ENCODE data around the gene KCNQ1OT1.

KCNQ1OT1 gene

DNA sequence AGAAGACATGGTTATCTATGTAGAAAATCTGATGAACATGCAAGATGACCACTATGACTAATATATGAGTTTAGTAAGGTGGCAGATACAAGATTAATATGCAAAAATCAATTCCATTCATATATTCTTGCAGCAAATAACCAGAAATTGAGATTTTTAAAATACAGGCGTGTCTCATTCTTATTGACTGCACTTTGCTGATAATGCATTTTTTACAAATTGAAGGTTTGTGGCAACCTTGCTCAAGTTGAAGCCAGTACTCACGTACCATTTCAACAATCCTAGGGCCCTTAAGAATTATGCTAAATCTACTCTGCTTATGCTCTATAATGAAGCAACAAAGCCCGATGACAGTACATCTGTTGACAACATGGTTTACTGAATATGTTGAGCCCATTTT, 104.6 kb downstream of the KCNQ1OT1 start:
- no peaks in the 10 kb centered on the region for H3K36me3 ChIP-seq (replicated peaks in 1 of 2; ENCODE audit: control insufficient read depth in 2 of 2, insufficient read depth in 2 of 2, low read length in 2 of 2)

DNA sequence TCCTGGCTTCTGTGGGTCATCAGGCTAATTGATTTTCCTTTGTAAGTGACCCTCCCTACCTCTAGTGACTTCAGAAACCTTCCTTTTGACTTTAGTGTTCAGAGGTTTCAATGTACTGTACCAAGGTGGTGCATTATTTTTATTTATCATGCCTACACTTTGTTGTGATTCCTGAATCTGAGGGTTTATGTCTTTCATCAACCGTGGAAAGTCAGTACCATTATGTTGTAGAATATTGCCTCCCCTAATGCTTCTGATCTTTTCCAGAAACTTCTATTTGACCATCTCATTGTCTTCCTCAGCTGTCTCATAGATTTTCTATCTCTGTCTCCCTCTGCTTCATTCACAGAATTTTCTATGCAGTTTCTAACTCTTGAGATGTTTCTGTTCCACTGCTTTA, 105.5 kb downstream of the KCNQ1OT1 start:
- no peak overlapping the region for H4K91ac ChIP-seq (ENCODE audit: low read depth, low read length, poor library complexity)
- no peak overlapping the region for H3K14ac ChIP-seq (ENCODE audit: low read length)
- H2AK5ac ChIP-seq (ENCODE audit: low read depth, low read length): no peak overlapping the region
- H2BK5ac ChIP-seq (ENCODE audit: low read length): no peak overlapping the region
- H3K4me3 ChIP-seq (ENCODE audit: low read length in 2 of 2): no peak overlapping the region
- H2AFZ ChIP-seq (ENCODE audit: low read length): no peak overlapping the region
- H3K9me3 ChIP-seq (replicated peaks in 1 of 2; ENCODE audit: control insufficient read depth in 2 of 2, insufficient read depth in 1 of 2, low read depth in 1 of 2, low read length in 2 of 2): peaks cover 4 to 5% of the 10 kb centered on the region in 2 donors
- H4K8ac ChIP-seq (ENCODE audit: low read depth, low read length): no peak overlapping the region
- H3K9ac ChIP-seq (ENCODE audit: low read depth, low read length, poor library complexity): no peak overlapping the region
- peaks cover 0 to 2% (median 0%) of the 10 kb centered on the region in 3 experiments for H3K27me3 ChIP-seq (ENCODE audit: control insufficient read depth in 3 of 3, insufficient read depth in 3 of 3, low read depth in 1 of 3, low read length in 3 of 3)
- H3K27ac ChIP-seq (replicated peaks; ENCODE audit: low read length): no peak overlapping the region
- H2BK12ac ChIP-seq (ENCODE audit: low read length): no peak overlapping the region
- no peak overlapping the region for H2BK15ac ChIP-seq (ENCODE audit: low read length)
- peaks cover 0 to 12% of the 10 kb centered on the region in 2 donors for H3K4me1 ChIP-seq (ENCODE audit: control insufficient read depth in 2 of 2, insufficient read depth in 1 of 2, low read depth in 1 of 2, low read length in 2 of 2)
- H3K4me2 ChIP-seq (ENCODE audit: insufficient read depth, low read length, poor library complexity, severe bottlenecking): no peak overlapping the region
- no peaks in the 10 kb centered on the region for H3K36me3 ChIP-seq (replicated peaks in 1 of 2; ENCODE audit: control insufficient read depth in 2 of 2, insufficient read depth in 2 of 2, low read length in 2 of 2)
- no peak overlapping the region for H2BK120ac ChIP-seq (ENCODE audit: low read depth, low read length)
- no peak overlapping the region for H3K4ac ChIP-seq (ENCODE audit: low read length)
- no peak for DNase-seq (ENCODE audit: low spot score)
- H3K18ac ChIP-seq (ENCODE audit: low read length): no peak overlapping the region
- H3K79me1 ChIP-seq (ENCODE audit: low read depth, low read length): peaks cover 2% of the 10 kb centered on the region
- no CpG with 5 or more reads among the region's 1 CpG for WGBS, 2 donors (ENCODE audit: extremely low coverage in 2 of 2, insufficient read length in 2 of 2, insufficient replicate concordance in 1 of 2)
- H3K23ac ChIP-seq (ENCODE audit: low read depth, low read length, poor library complexity): no peak overlapping the region

More for the DNA sequence above, 104.6 kb downstream of the KCNQ1OT1 start:
- Histone ChIP-seq H3K14ac (ENCODE audit: low read length) (no peak overlapping the region), H2BK120ac (ENCODE audit: low read depth, low read length) (no peak overlapping the region), H3K4me2 (ENCODE audit: insufficient read depth, low read length, poor library complexity, severe bottlenecking) (no peak overlapping the region), H3K4ac (ENCODE audit: low read length) (no peak overlapping the region), H2BK12ac (ENCODE audit: low read length) (no peak overlapping the region), H2BK15ac (ENCODE audit: low read length) (no peak overlapping the region), H2AK5ac (ENCODE audit: low read depth, low read length) (no peak overlapping the region), H2BK5ac (ENCODE audit: low read length) (no peak overlapping the region), H3K9ac (ENCODE audit: low read depth, low read length, poor library complexity) (no peak overlapping the region), H2AFZ (ENCODE audit: low read length) (no peak overlapping the region), H3K27me3 (ENCODE audit: control insufficient read depth in 3 of 3, insufficient read depth in 3 of 3, low read depth in 1 of 3, low read length in 3 of 3) (no peaks in the 10 kb centered on the region), H3K4me3 (ENCODE audit: low read length in 2 of 2) (no peak overlapping the region), H3K27ac (replicated peaks; ENCODE audit: low read length) (no peak overlapping the region), H3K79me1 (ENCODE audit: low read depth, low read length) (peaks cover 2% of the 10 kb centered on the region), H4K8ac (ENCODE audit: low read depth, low read length) (no peak overlapping the region), H3K9me3 (replicated peaks in 1 of 2; ENCODE audit: control insufficient read depth in 2 of 2, insufficient read depth in 1 of 2, low read depth in 1 of 2, low read length in 2 of 2) (peaks cover 4 to 8% of the 10 kb centered on the region in 2 donors), H3K4me1 (ENCODE audit: control insufficient read depth in 2 of 2, insufficient read depth in 1 of 2, low read depth in 1 of 2, low read length in 2 of 2) (peaks cover 2 to 12% of the 10 kb centered on the region in 2 donors), H4K91ac (ENCODE audit: low read depth, low read length, poor library complexity) (no peak overlapping the region), H3K23ac (ENCODE audit: low read depth, low read length, poor library complexity) (no peak overlapping the region), H3K18ac (ENCODE audit: low read length) (no peak overlapping the region)
- DNase-seq (ENCODE audit: low spot score): no peak
- no CpG with 5 or more reads among the region's 3 CpGs for WGBS, 2 donors (ENCODE audit: extremely low coverage in 2 of 2, insufficient read length in 2 of 2, insufficient replicate concordance in 1 of 2)

DNA sequence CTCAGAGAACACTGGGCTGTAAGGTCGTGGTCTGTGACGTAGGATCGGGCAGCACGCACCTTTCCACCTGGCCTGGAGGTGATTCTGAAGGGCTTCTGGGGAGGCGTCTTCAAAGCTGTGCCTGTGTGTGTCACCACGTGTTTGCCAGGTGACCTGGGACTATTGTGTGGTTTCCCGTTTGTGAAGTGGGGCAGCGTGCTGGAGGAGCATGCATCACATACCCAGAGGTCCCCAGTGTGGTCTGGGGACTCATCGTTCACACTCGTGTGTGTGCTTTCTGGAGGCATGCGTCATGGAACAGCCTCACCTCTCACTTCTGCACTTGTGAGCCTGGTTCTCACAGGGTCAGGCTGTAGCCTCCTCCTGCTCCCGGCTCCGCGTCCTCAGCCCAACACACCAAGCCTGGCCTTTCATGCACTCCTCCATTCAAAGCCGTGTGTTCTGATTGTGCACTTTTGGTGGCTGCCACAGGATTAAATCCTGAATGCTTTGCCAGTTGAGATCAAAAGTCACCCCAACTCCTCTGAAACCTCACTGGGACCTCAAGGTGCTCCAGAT, 106.3 kb downstream of the KCNQ1OT1 start:
- Histone ChIP-seq H2BK12ac (ENCODE audit: low read length) (no peak overlapping the region), H4K91ac (ENCODE audit: low read depth, low read length, poor library complexity) (peak overlapping the region; percentile 76), H3K4me1 (ENCODE audit: control insufficient read depth in 2 of 2, insufficient read depth in 1 of 2, low read depth in 1 of 2, low read length in 2 of 2) (peaks cover 0 to 12% of the 10 kb centered on the region in 2 donors), H2AK5ac (ENCODE audit: low read depth, low read length) (peak overlapping the region; percentile 6), H3K18ac (ENCODE audit: low read length) (no peak overlapping the region), H4K8ac (ENCODE audit: low read depth, low read length) (no peak overlapping the region), H3K4me2 (ENCODE audit: insufficient read depth, low read length, poor library complexity, severe bottlenecking) (no peak overlapping the region), H2BK120ac (ENCODE audit: low read depth, low read length) (no peak overlapping the region), H3K14ac (ENCODE audit: low read length) (peak overlapping the region; percentile 17), H3K79me1 (ENCODE audit: low read depth, low read length) (peaks cover 2% of the 10 kb centered on the region), H3K9me3 (replicated peaks in 1 of 2; ENCODE audit: control insufficient read depth in 2 of 2, insufficient read depth in 1 of 2, low read depth in 1 of 2, low read length in 2 of 2) (peaks cover 2 to 5% of the 10 kb centered on the region in 2 donors), H3K36me3 (replicated peaks in 1 of 2; ENCODE audit: control insufficient read depth in 2 of 2, insufficient read depth in 2 of 2, low read length in 2 of 2) (no peaks in the 10 kb centered on the region), H3K27ac (replicated peaks; ENCODE audit: low read length) (no peak overlapping the region), H2BK15ac (ENCODE audit: low read length) (peak overlapping the region; percentile 54), H3K9ac (ENCODE audit: low read depth, low read length, poor library complexity) (no peak overlapping the region), H2BK5ac (ENCODE audit: low read length) (peak overlapping the region; percentile 60), H3K4me3 (ENCODE audit: low read length in 2 of 2) (no peak overlapping the region), H3K4ac (ENCODE audit: low read length) (no peak overlapping the region), H2AFZ (ENCODE audit: low read length) (no peak overlapping the region), H3K27me3 (ENCODE audit: control insufficient read depth in 3 of 3, insufficient read depth in 3 of 3, low read depth in 1 of 3, low read length in 3 of 3) (peaks cover 0 to 4% (median 0%) of the 10 kb centered on the region in 3 experiments), H3K23ac (ENCODE audit: low read depth, low read length, poor library complexity) (no peak overlapping the region)
- no peak for DNase-seq (ENCODE audit: low spot score)
- no CpG with 5 or more reads among the region's 15 CpGs for WGBS, 2 donors (ENCODE audit: extremely low coverage in 2 of 2, insufficient read length in 2 of 2, insufficient replicate concordance in 1 of 2)

DNA sequence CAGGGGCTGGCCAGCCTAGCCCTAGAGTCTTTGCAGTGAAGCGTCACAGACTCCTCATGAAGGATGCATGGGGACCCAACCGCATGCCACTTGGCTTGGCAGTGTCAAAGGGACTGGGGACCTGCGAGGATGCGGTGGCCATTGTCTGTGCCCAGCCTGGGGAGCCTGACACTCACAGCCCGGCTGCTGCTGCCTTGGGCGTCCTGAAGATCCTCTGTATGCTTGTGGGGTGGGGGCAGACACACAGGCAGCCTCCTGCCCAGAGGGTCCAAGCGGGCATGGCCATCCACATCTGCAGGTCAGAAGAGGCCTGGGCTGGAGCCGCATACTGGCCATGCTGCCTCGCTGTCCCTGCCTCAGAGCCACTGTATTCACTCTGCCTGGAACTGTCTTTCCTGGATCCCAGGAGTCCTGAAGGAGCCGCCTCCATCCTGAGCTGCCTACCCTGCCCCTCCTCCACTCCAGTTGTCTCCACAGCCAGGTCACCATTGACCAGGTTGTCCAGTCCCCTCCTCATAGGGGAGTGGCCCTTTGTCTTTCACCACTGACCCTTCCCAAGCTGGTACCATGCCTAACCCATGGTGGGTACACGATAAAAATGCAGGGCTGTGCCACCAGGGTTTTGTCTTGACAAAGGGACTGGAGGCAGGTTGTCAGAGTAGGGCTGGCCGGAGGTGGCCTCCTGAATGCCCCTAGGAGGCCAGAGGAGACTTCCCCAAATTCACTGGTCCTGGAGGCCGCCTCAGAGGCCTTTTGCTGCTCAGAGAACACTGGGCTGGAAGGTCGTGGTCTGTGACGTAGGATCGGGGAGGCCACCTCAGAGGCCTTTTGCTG, 107.0 kb downstream of the KCNQ1OT1 start:
- H3K23ac ChIP-seq (ENCODE audit: low read depth, low read length, poor library complexity): no peak overlapping the region
- peak overlapping the region; percentile 10 for H3K14ac ChIP-seq (ENCODE audit: low read length)
- peak overlapping the region; percentile 16 for H2BK12ac ChIP-seq (ENCODE audit: low read length)
- peaks cover 0 to 5% of the 10 kb centered on the region in 2 donors for H3K9me3 ChIP-seq (replicated peaks in 1 of 2; ENCODE audit: control insufficient read depth in 2 of 2, insufficient read depth in 1 of 2, low read depth in 1 of 2, low read length in 2 of 2)
- peak overlapping the region; percentile 76 for H4K91ac ChIP-seq (ENCODE audit: low read depth, low read length, poor library complexity)
- no peak overlapping the region for H2BK120ac ChIP-seq (ENCODE audit: low read depth, low read length)
- H3K79me1 ChIP-seq (ENCODE audit: low read depth, low read length): peaks cover 2% of the 10 kb centered on the region
- no peak overlapping the region for H3K4me2 ChIP-seq (ENCODE audit: insufficient read depth, low read length, poor library complexity, severe bottlenecking)
- H2BK5ac ChIP-seq (ENCODE audit: low read length): peak overlapping the region; percentile 60
- H2AFZ ChIP-seq (ENCODE audit: low read length): no peak overlapping the region
- no peak for DNase-seq (ENCODE audit: low spot score)
- H2AK5ac ChIP-seq (ENCODE audit: low read depth, low read length): peak overlapping the region; percentile 86
- H2BK15ac ChIP-seq (ENCODE audit: low read length): peak overlapping the region; percentile 54
- H3K27ac ChIP-seq (replicated peaks; ENCODE audit: low read length): no peak overlapping the region
- no peak overlapping the region for H3K4ac ChIP-seq (ENCODE audit: low read length)
- peaks cover 0 to 4% (median 0%) of the 10 kb centered on the region in 3 experiments for H3K27me3 ChIP-seq (ENCODE audit: control insufficient read depth in 3 of 3, insufficient read depth in 3 of 3, low read depth in 1 of 3, low read length in 3 of 3)
- H4K8ac ChIP-seq (ENCODE audit: low read depth, low read length): no peak overlapping the region
- WGBS, 2 donors (ENCODE audit: extremely low coverage in 2 of 2, insufficient read length in 2 of 2, insufficient replicate concordance in 1 of 2): no CpG with 5 or more reads among the region's 16 CpGs
- H3K9ac ChIP-seq (ENCODE audit: low read depth, low read length, poor library complexity): no peak overlapping the region
- H3K18ac ChIP-seq (ENCODE audit: low read length): peak overlapping the region; percentile 60
- H3K4me3 ChIP-seq (ENCODE audit: low read length in 2 of 2): no peak overlapping the region
- H3K36me3 ChIP-seq (replicated peaks in 1 of 2; ENCODE audit: control insufficient read depth in 2 of 2, insufficient read depth in 2 of 2, low read length in 2 of 2): no peaks in the 10 kb centered on the region
- H3K4me1 ChIP-seq (ENCODE audit: control insufficient read depth in 2 of 2, insufficient read depth in 1 of 2, low read depth in 1 of 2, low read length in 2 of 2): peaks cover 0 to 12% of the 10 kb centered on the region in 2 donors

Measured in neuronal stem cell (in vitro differentiated cells).